ENCODE data around the gene GTPBP8.
A peak's percentile ranks its signal among the peaks of the same experiment; 100 is the strongest.
"Not testable (repeated sequence)": the region's sequence is repeated elsewhere in the genome, so short reads cannot be mapped to it uniquely, and the experiment has no call there.

The GTPBP8 gene

GRCh38 chr3:113039546-113039945 is 48.8 kb downstream of the GTPBP8 start:
- Histone ChIP-seq H3K27me3 (ENCODE audit: insufficient read depth, low read length, poor library complexity) (no peaks in the 10 kb centered on the region), H3K79me2 (ENCODE audit: control insufficient read depth, insufficient read depth, low read length) (no peaks in the 10 kb centered on the region), H3K56ac (ENCODE audit: low read length) (no peak overlapping the region), H3K4me3 (ENCODE audit: low read length) (no peak overlapping the region), H3K18ac (ENCODE audit: low read length) (no peak overlapping the region), H2BK5ac (ENCODE audit: low read length) (no peak overlapping the region), H3K23ac (ENCODE audit: low read length) (no peak overlapping the region), H3K79me1 (ENCODE audit: low read length) (no peaks in the 10 kb centered on the region), H2AK5ac (ENCODE audit: low read length) (no peak overlapping the region), H4K5ac (ENCODE audit: low read length) (no peak overlapping the region), H3K9ac (ENCODE audit: low read length) (no peak overlapping the region), H4K8ac (ENCODE audit: low read depth, low read length) (no peak overlapping the region), H3K27ac (ENCODE audit: low read depth, low read length) (no peak overlapping the region), H3K4ac (ENCODE audit: low read depth, low read length) (no peak overlapping the region), H3K36me3 (ENCODE audit: control insufficient read depth, insufficient read depth, low read length) (no peaks in the 10 kb centered on the region), H2BK15ac (replicated peaks; ENCODE audit: low read depth) (no peak overlapping the region), H3K4me1 (ENCODE audit: control insufficient read depth, low read depth, low read length) (no peaks in the 10 kb centered on the region), H2BK120ac (ENCODE audit: low read depth, low read length) (no peak overlapping the region), H3K4me2 (ENCODE audit: low read length) (no peak overlapping the region)
- no CpG with 5 or more reads among the region's 5 CpGs for WGBS (ENCODE audit: extremely low coverage, insufficient coverage, low lambda C conversion rate)
- peak; percentile 21 for DNase-seq

GRCh38 chr3:113040231-113040630 is 49.4 kb downstream of the GTPBP8 start:
- Histone ChIP-seq H3K79me2 (ENCODE audit: control insufficient read depth, insufficient read depth, low read length) (no peaks in the 10 kb centered on the region), H3K23ac (ENCODE audit: low read length) (no peak overlapping the region), H2BK5ac (ENCODE audit: low read length) (no peak overlapping the region), H3K36me3 (ENCODE audit: control insufficient read depth, insufficient read depth, low read length) (no peaks in the 10 kb centered on the region), H3K4me2 (ENCODE audit: low read length) (no peak overlapping the region), H3K79me1 (ENCODE audit: low read length) (no peaks in the 10 kb centered on the region), H3K18ac (ENCODE audit: low read length) (no peak overlapping the region), H2AK5ac (ENCODE audit: low read length) (no peak overlapping the region), H3K4me3 (ENCODE audit: low read length) (no peak overlapping the region), H2BK120ac (ENCODE audit: low read depth, low read length) (no peak overlapping the region), H2BK15ac (replicated peaks; ENCODE audit: low read depth) (no peak overlapping the region), H3K9ac (ENCODE audit: low read length) (no peak overlapping the region), H3K56ac (ENCODE audit: low read length) (no peak overlapping the region), H3K4ac (ENCODE audit: low read depth, low read length) (no peak overlapping the region), H4K5ac (ENCODE audit: low read length) (no peak overlapping the region), H3K27me3 (ENCODE audit: insufficient read depth, low read length, poor library complexity) (no peaks in the 10 kb centered on the region), H4K8ac (ENCODE audit: low read depth, low read length) (no peak overlapping the region), H3K4me1 (ENCODE audit: control insufficient read depth, low read depth, low read length) (no peaks in the 10 kb centered on the region), H3K27ac (ENCODE audit: low read depth, low read length) (no peak overlapping the region)
- DNase-seq: no peak
- no CpG with 5 or more reads among the region's 4 CpGs for WGBS (ENCODE audit: extremely low coverage, insufficient coverage, low lambda C conversion rate)

- H4K8ac ChIP-seq (ENCODE audit: low read depth, low read length): no peak overlapping the region
- H2BK15ac ChIP-seq (replicated peaks; ENCODE audit: low read depth): no peak overlapping the region
- H3K18ac ChIP-seq (ENCODE audit: low read length): no peak overlapping the region
- H3K79me1 ChIP-seq (ENCODE audit: low read length): no peaks in the 10 kb centered on the region
- no peak overlapping the region for H2AK5ac ChIP-seq (ENCODE audit: low read length)
- H3K56ac ChIP-seq (ENCODE audit: low read length): no peak overlapping the region
- H3K4me3 ChIP-seq (ENCODE audit: low read length): no peak overlapping the region
- H3K9ac ChIP-seq (ENCODE audit: low read length): no peak overlapping the region
- H3K4me1 ChIP-seq (ENCODE audit: control insufficient read depth, low read depth, low read length): no peaks in the 10 kb centered on the region
- no peaks in the 10 kb centered on the region for H3K36me3 ChIP-seq (ENCODE audit: control insufficient read depth, insufficient read depth, low read length)
- H3K4ac ChIP-seq (ENCODE audit: low read depth, low read length): no peak overlapping the region
- DNase-seq: no peak
- no peaks in the 10 kb centered on the region for H3K79me2 ChIP-seq (ENCODE audit: control insufficient read depth, insufficient read depth, low read length)
- H3K23ac ChIP-seq (ENCODE audit: low read length): no peak overlapping the region
- no peak overlapping the region for H3K4me2 ChIP-seq (ENCODE audit: low read length)
- WGBS (ENCODE audit: extremely low coverage, insufficient coverage, low lambda C conversion rate): no CpG with 5 or more reads among the region's 2 CpGs
- no peak overlapping the region for H2BK120ac ChIP-seq (ENCODE audit: low read depth, low read length)
- no peaks in the 10 kb centered on the region for H3K27me3 ChIP-seq (ENCODE audit: insufficient read depth, low read length, poor library complexity)
- no peak overlapping the region for H2BK5ac ChIP-seq (ENCODE audit: low read length)
- H4K5ac ChIP-seq (ENCODE audit: low read length): no peak overlapping the region
- no peak overlapping the region for H3K27ac ChIP-seq (ENCODE audit: low read depth, low read length)
These were observed 52.9 kb downstream of the GTPBP8 start for GRCh38 chr3:113043686-113044085.

GRCh38 chr3:113046186-113046965 is 55.6 kb downstream of the GTPBP8 start:
- WGBS (ENCODE audit: extremely low coverage, insufficient coverage, low lambda C conversion rate): no CpG with 5 or more reads among the region's 55 CpGs
- not testable (repeated sequence) for H2AK5ac ChIP-seq (ENCODE audit: low read length); H3K23ac ChIP-seq (ENCODE audit: low read length)

GRCh38 chr3:113051302-113051711 is 60.5 kb downstream of the GTPBP8 start:
- DNase-seq: peak; percentile 90
- H3K36me3 ChIP-seq (ENCODE audit: control insufficient read depth, insufficient read depth, low read length): no peaks in the 10 kb centered on the region
- H3K4me2 ChIP-seq (ENCODE audit: low read length): no peak overlapping the region
- H3K79me2 ChIP-seq (ENCODE audit: control insufficient read depth, insufficient read depth, low read length): no peaks in the 10 kb centered on the region
- no peak overlapping the region for H4K5ac ChIP-seq (ENCODE audit: low read length)
- H2BK120ac ChIP-seq (ENCODE audit: low read depth, low read length): no peak overlapping the region
- H3K18ac ChIP-seq (ENCODE audit: low read length): no peak overlapping the region
- no peak overlapping the region for H3K27ac ChIP-seq (ENCODE audit: low read depth, low read length)
- no peak overlapping the region for H3K56ac ChIP-seq (ENCODE audit: low read length)
- H2AK5ac ChIP-seq (ENCODE audit: low read length): no peak overlapping the region
- H3K4me1 ChIP-seq (ENCODE audit: control insufficient read depth, low read depth, low read length): no peaks in the 10 kb centered on the region
- H4K8ac ChIP-seq (ENCODE audit: low read depth, low read length): no peak overlapping the region
- H3K27me3 ChIP-seq (ENCODE audit: insufficient read depth, low read length, poor library complexity): no peaks in the 10 kb centered on the region
- WGBS (ENCODE audit: extremely low coverage, insufficient coverage, low lambda C conversion rate): no CpG with 5 or more reads among the region's 12 CpGs
- no peak overlapping the region for H2BK15ac ChIP-seq (replicated peaks; ENCODE audit: low read depth)
- no peaks in the 10 kb centered on the region for H3K79me1 ChIP-seq (ENCODE audit: low read length)
- H3K9ac ChIP-seq (ENCODE audit: low read length): peak overlapping the region; percentile 23
- no peak overlapping the region for H3K23ac ChIP-seq (ENCODE audit: low read length)
- no peak overlapping the region for H3K4me3 ChIP-seq (ENCODE audit: low read length)
- H2BK5ac ChIP-seq (ENCODE audit: low read length): no peak overlapping the region
- no peak overlapping the region for H3K4ac ChIP-seq (ENCODE audit: low read depth, low read length)

More at GRCh38 chr3:113046186-113046965, 55.6 kb downstream of the GTPBP8 start:
- H4K8ac ChIP-seq (ENCODE audit: low read depth, low read length); H3K9ac ChIP-seq (ENCODE audit: low read length); H2BK5ac ChIP-seq (ENCODE audit: low read length); H3K79me1 ChIP-seq (ENCODE audit: low read length); H3K4ac ChIP-seq (ENCODE audit: low read depth, low read length); H3K36me3 ChIP-seq (ENCODE audit: control insufficient read depth, insufficient read depth, low read length); H3K27me3 ChIP-seq (ENCODE audit: insufficient read depth, low read length, poor library complexity); H3K18ac ChIP-seq (ENCODE audit: low read length); H2BK120ac ChIP-seq (ENCODE audit: low read depth, low read length); H4K5ac ChIP-seq (ENCODE audit: low read length); H3K4me2 ChIP-seq (ENCODE audit: low read length); H3K27ac ChIP-seq (ENCODE audit: low read depth, low read length); H3K4me3 ChIP-seq (ENCODE audit: low read length); H3K79me2 ChIP-seq (ENCODE audit: control insufficient read depth, insufficient read depth, low read length); DNase-seq; H3K4me1 ChIP-seq (ENCODE audit: control insufficient read depth, low read depth, low read length); H2BK15ac ChIP-seq (replicated peaks; ENCODE audit: low read depth); H3K56ac ChIP-seq (ENCODE audit: low read length): not testable (repeated sequence)

All from mesendoderm (in vitro differentiated cells).